C4-2B (cell line): ENCODE results near the gene LRRN4.

Experiments used
- CTCF ChIP-seq: fragments of 450-650 bp; conservative IDR thresholded peaks from 2 replicates; pipeline ENCODE4 v1.5.1; 2017; ENCODE audit warnings: mild to moderate bottlenecking
- ZFX ChIP-seq: fragments of 450-650 bp; IDR thresholded peaks from 2 replicates; pipeline ENCODE4 v1.6.1; 2017

GRCh38 chr20:6094565-6094964 lies 40.7 kb upstream of the LRRN4 start:
- no peak for TF ChIP-seq CTCF
- no peak for TF ChIP-seq ZFX
